ENCODE results near the gene MLXIP. TPM values are rescaled to one million over a fixed set of nuclear protein-coding genes. Genes with fewer than 3 reads are reported as not detected.
A peak's percentile ranks its signal among the peaks of the same experiment; 100 is the strongest.

Gene MLXIP
- total RNA-seq, result 10 to 100 TPM in 3 of 4 donors, 1 to 10 TPM in 1; 9.6 to 20.0 (median 11.4) TPM

DNA sequence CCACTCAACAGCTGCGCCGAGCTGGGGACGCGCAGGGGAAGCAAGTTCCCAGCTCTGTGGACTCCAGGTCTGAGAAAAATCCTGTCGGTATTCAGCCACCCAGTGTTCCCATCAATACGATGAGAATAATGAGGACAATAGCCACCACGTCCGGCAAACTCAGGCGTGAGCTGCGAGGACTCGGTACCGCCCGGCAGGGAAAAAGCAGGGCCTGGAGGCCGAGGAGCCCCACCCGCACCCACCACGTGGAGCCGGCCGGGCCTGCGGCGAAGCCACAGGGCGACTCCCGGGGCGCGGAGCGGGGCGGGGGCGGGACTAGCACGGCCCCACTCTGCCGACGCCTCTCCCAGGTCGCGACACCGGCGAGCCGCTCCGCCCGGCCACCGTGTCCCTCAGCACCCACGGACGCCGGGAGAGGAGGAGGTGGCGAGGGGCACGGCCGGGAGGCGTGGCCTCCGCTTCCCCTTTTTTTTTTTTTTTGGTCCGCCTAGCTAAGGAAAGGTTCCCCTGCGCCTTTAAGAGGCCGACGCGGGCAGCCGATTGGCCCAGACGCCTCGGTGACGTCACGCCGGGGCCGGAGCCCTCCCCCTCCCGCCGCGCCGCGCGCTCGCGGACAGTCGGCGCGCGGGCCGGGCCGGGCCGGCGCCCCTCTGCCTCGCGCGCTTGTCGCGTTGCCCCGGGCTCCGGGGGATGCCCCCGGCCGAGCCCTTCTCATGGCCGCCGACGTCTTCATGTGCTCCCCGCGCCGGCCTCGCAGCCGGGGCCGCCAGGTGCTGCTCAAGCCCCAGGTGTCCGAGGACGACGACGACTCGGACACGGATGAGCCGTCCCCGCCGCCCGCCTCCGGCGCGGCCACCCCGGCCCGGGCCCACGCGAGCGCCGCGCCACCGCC lies at the start of gene MLXIP:
Gene MLXIP (plus strand): TSS at position 616 of the 892 bp plus-strand sequence. CDS start 98 bp downstream, at position 714.
- Histone ChIP-seq H3K27ac (peak within 1 kb of the TSS; percentile 85 to 95 (median 90)), H3K9me3 (no peaks in the 10 kb centered on the region), H3K36me3 (peaks cover 0 to under 1% (median 0%) of the 10 kb centered on the region in 3 donors), H3K27me3 (no peaks in the 10 kb centered on the region), H3K4me1 (peaks cover 18 to 58% (median 29%) of the 10 kb centered on the region in 3 donors), H3K4me3 (peak within 1 kb of the TSS; percentile 58 to 92 (median 64))
- DNase-seq, result peak; percentile 58
- intact Hi-C loops (cut with DNase I), result no loop called here
- TF ChIP-seq POLR2A (IDR thresholded peaks at IDR 0.05), result peak in 3 of 4 donors; percentile 79 to 95 (median 95)
- TF ChIP-seq, protein P1, sequence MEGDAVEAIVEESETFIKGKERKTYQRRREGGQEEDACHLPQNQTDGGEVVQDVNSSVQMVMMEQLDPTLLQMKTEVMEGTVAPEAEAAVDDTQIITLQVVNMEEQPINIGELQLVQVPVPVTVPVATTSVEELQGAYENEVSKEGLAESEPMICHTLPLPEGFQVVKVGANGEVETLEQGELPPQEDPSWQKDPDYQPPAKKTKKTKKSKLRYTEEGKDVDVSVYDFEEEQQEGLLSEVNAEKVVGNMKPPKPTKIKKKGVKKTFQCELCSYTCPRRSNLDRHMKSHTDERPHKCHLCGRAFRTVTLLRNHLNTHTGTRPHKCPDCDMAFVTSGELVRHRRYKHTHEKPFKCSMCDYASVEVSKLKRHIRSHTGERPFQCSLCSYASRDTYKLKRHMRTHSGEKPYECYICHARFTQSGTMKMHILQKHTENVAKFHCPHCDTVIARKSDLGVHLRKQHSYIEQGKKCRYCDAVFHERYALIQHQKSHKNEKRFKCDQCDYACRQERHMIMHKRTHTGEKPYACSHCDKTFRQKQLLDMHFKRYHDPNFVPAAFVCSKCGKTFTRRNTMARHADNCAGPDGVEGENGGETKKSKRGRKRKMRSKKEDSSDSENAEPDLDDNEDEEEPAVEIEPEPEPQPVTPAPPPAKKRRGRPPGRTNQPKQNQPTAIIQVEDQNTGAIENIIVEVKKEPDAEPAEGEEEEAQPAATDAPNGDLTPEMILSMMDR (IDR thresholded peaks at IDR 0.05), result peak in 2 of 6 experiments; percentile 5 to 10
- 0% methylated on average over 24 of the region's 113 CpGs; no CpG with 5 or more reads in 1 of the 2 donors for WGBS, 2 donors

DNA sequence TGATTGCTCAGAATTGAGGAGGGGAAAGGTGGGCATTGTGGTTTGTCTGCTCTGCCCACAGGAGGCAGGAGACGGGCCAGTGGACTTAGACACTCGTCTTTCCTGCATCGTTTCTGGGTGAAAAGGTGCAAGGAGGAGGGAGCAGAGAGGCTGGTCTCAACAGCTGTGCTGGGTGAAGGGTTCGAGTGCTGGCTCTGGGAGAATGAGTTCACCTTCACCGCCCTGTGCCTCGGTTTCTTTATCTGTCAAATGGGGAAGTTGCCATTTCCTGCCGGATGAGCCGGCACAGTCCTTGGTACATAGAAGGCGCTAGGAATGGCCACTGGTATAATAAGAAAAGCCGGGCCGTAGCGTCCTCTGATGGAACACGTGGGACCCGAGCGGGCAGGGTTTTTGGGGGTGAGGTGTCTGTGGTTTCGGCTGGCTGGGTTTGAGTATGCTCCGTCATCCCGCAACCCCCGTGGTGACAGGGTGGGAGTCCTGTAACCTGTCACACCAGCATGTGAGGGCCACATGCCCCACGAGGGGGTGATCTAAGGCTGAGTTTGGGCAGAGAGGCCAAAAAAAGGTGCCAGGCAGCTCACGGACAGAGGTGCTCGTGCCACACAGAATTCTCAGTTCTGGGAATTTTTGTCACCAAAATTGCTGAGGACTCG lies 49.5 kb upstream of the MLXIP start:
- Histone ChIP-seq H3K27ac (no peak overlapping the region), H3K4me3 (no peak overlapping the region), H3K36me3 (no peaks in the 10 kb centered on the region), H3K27me3 (peaks cover 0 to 3% (median 0%) of the 10 kb centered on the region in 4 donors), H3K4me1 (peaks cover 9 to 45% (median 22%) of the 10 kb centered on the region in 3 donors), H3K9me3 (no peaks in the 10 kb centered on the region)
- WGBS, 2 donors, result 82 to 83% methylated on average over 11 to 17 of the region's 23 CpGs
- intact Hi-C loops (cut with DNase I), result loop anchor here (10.0 kb wide), 1 partner anchor 114 kb away; the partner anchor contains the start of gene CFAP251
- DNase-seq, result no peak
- TF ChIP-seq, protein P1 (IDR thresholded peaks at IDR 0.05), result no peak
- TF ChIP-seq POLR2A (IDR thresholded peaks at IDR 0.05), result no peak

- H3K4me3 ChIP-seq, result peak overlapping the region in 1 of 4 donors; percentile 12
- H3K4me1 ChIP-seq, result peaks cover 8 to 44% (median 19%) of the 10 kb centered on the region in 3 donors
- peak overlapping the region in 2 of 4 donors; percentile 1 to 2 for H3K27ac ChIP-seq
- TF ChIP-seq, protein P1 (IDR thresholded peaks at IDR 0.05), result no peak
- TF ChIP-seq POLR2A (IDR thresholded peaks at IDR 0.05), result no peak
- intact Hi-C loops (cut with DNase I), result loop anchor here (10.0 kb wide), 1 partner anchor 115 kb away; the partner anchor contains the start of gene CFAP251
- peaks cover 0 to 3% (median 0%) of the 10 kb centered on the region in 4 donors for H3K27me3 ChIP-seq
- H3K36me3 ChIP-seq, result peaks cover 0 to under 1% (median 0%) of the 10 kb centered on the region in 3 donors
- 53 to 59% methylated on average over 3 to 7 of the region's 28 CpGs for WGBS, 2 donors
- H3K9me3 ChIP-seq, result no peaks in the 10 kb centered on the region
- no peak for DNase-seq
Measured at GRCh38 chr12:122029620-122030423, 48.7 kb upstream of the MLXIP start.

DNA sequence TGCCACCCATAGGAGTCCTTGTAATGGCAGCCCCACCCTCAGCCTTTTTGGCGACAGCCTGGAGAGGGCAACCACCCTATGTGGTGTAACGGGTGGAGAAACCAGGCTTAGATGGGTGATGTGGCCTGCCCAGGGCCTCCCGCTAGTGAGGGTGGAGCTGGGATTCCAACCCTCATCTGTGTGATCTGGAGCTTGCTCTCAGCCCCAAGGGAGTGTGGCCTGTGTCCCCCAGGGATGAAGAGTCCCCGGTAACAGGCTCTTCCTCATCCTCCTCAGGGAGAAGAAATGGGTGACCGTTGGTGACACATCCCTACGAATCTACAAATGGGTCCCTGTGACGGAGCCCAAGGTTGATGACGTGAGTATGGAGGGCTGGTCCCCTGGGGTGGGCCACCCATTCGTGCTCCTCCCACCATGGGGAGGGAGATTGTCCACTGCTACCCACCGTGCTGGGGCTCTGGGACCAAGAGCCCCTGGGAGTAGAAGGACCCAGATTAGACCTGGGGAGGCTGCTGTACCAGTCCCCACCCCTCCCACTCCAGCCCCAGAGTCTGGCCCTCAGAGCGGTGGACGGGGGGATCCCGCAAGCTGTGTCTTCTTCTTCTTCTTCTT lies 48.0 kb upstream of the MLXIP start:
- Histone ChIP-seq H3K27me3 (peaks cover 0 to 3% (median 0%) of the 10 kb centered on the region in 4 donors), H3K9me3 (no peaks in the 10 kb centered on the region), H3K36me3 (peaks cover 0 to 8% (median 0%) of the 10 kb centered on the region in 3 donors), H3K4me3 (no peak overlapping the region), H3K4me1 (peaks cover 13 to 51% (median 19%) of the 10 kb centered on the region in 3 donors), H3K27ac (peak overlapping the region in 2 of 4 donors; percentile 1 to 2)
- TF ChIP-seq, protein P1 (IDR thresholded peaks at IDR 0.05), result no peak
- no peak for TF ChIP-seq POLR2A (IDR thresholded peaks at IDR 0.05)
- no peak for DNase-seq
- intact Hi-C loops (cut with DNase I), result no loop called here
- WGBS, 2 donors, result 85 to 98% methylated on average over 4 to 12 of the region's 13 CpGs
